ENCODE results near the gene GRIK3. TPM values are rescaled to one million over a fixed set of nuclear protein-coding genes. Genes with fewer than 3 reads are reported as not detected.

The GRIK3 gene
- total and polyA plus RNA-seq, 2 of the 8 experiments (the other 6 are each of a cell fraction or from before 2014, with no cell fraction given) = 2.1 to 3.4 TPM

DNA sequence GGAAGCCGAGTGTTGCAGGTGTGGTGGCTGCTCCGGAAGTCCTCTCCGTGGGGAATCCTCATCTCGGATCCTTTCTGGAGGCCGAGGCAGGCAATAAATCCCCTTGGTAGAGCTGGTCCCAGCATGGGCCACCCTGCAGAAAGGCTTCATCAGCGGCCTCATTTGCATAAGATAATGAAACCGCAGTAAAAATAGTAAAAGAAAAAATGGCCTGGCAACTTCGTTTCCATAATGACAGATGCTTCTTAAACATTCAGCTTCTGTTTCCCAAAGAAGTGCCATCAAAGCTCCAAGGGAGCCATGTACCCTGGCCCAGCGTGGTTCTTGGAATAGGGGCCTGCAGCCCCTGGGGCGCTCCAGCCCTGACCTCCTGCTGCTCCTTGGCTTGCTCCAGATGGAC is 244.1 kb downstream of the GRIK3 start:
- no peaks in the 10 kb centered on the region for H4K20me1 ChIP-seq (replicated peaks in 1 of 2; ENCODE audit: control insufficient read depth in 1 of 2, insufficient read depth in 2 of 2, low read length in 2 of 2)
- no peak overlapping the region for H2BK12ac ChIP-seq (ENCODE audit: low read depth, low read length)
- H3K79me1 ChIP-seq (ENCODE audit: low read depth, low read length) = no peaks in the 10 kb centered on the region
- peaks cover 4% of the 10 kb centered on the region; the same call in 1 of the 2 replicates for H3K23me2 ChIP-seq (ENCODE audit: low read depth, low read length)
- H4K8ac ChIP-seq (ENCODE audit: extremely low read depth, insufficient read depth, low read length) = no peak overlapping the region
- H3K27ac ChIP-seq (ENCODE audit: low read depth, low read length) = no peak overlapping the region
- DNase-seq (ENCODE audit: low read depth in 1 of 2, low spot score in 2 of 2) = no peak
- H2BK5ac ChIP-seq (ENCODE audit: low read depth, low read length) = no peak overlapping the region
- no peak overlapping the region for H2BK15ac ChIP-seq (ENCODE audit: low read length)
- no peak overlapping the region for H2BK120ac ChIP-seq (replicated peaks; ENCODE audit: low read depth, low read length)
- no peak overlapping the region for H2AK5ac ChIP-seq (ENCODE audit: low read depth, low read length)
- ChIA-PET POLR2A (ENCODE audit: partially characterized antibody) (no interaction called here), CTCF (ENCODE audit: partially characterized antibody) (interaction anchor here (0.9 to 1.8 kb wide), 7 partner anchors 11 to 214 kb away, joined by 3 to 5 read pairs (median 3); no protein-coding TSS in a partner anchor)
- no peak overlapping the region for H3K4ac ChIP-seq (replicated peaks; ENCODE audit: insufficient read length, low read depth, low read length)
- no peak overlapping the region for H3K9ac ChIP-seq (replicated peaks in 1 of 4; ENCODE audit: extremely low read depth in 1 of 4, low read depth in 3 of 4, low read length in 3 of 4)
- no peaks in the 10 kb centered on the region for H3K79me2 ChIP-seq (ENCODE audit: control insufficient read depth in 1 of 2, insufficient read depth in 2 of 2, low read length in 2 of 2)
- H3K4me2 ChIP-seq (ENCODE audit: insufficient read depth in 1 of 2, low read depth in 2 of 2, low read length in 2 of 2) = no peak overlapping the region
- no peak overlapping the region for H3K56ac ChIP-seq (replicated peaks; ENCODE audit: insufficient read length, low read depth, low read length)
- no peaks in the 10 kb centered on the region for H3K9me3 ChIP-seq (ENCODE audit: insufficient read depth in 2 of 2, low read depth in 1 of 2, low read length in 1 of 2)
- H2AFZ ChIP-seq (ENCODE audit: low read length) = no peak overlapping the region
- no peak overlapping the region for H4K5ac ChIP-seq (ENCODE audit: insufficient read length, low read depth, low read length)
- no peaks in the 10 kb centered on the region for H3K36me3 ChIP-seq (ENCODE audit: control insufficient read depth in 2 of 4, insufficient read depth in 4 of 4, low read length in 3 of 4)
- H3K4me3 ChIP-seq (ENCODE audit: extremely low read depth in 1 of 4, insufficient read depth in 2 of 4, low read depth in 3 of 4, low read length in 4 of 4) = no peak overlapping the region
- H2BK20ac ChIP-seq (ENCODE audit: low read length) = no peak overlapping the region
- no peaks in the 10 kb centered on the region for H3K27me3 ChIP-seq (replicated peaks in 1 of 4; ENCODE audit: control insufficient read depth in 3 of 4, extremely low read depth in 1 of 4, insufficient read depth in 3 of 4, low read length in 3 of 4)
- no peak overlapping the region for H3K14ac ChIP-seq (ENCODE audit: insufficient read length)
- no peak overlapping the region for H3K23ac ChIP-seq (ENCODE audit: insufficient read length)
- no peak overlapping the region for H4K91ac ChIP-seq (replicated peaks; ENCODE audit: insufficient read length, low read length)
- WGBS, 2 experiments (ENCODE audit: extremely low coverage in 1 of 2, insufficient coverage in 1 of 2, insufficient read length in 1 of 2, insufficient replicate concordance in 2 of 2, low coverage in 1 of 2, low lambda C conversion rate in 2 of 2, missing lambda C conversion rate in 1 of 2) = 77% methylated on average over 10 of the region's 10 CpGs; no CpG with 5 or more reads in 1 of the 2 experiments
- H3K18ac ChIP-seq (ENCODE audit: extremely low read depth, low read length) = no peak overlapping the region
- peaks cover 0 to 5% (median 0%) of the 10 kb centered on the region in 4 experiments; a peak in 1 of 7 replicates for H3K4me1 ChIP-seq (replicated peaks in 1 of 4; ENCODE audit: control insufficient read depth in 3 of 4, insufficient read depth in 4 of 4, low read length in 3 of 4)
- no peak for FAIRE-seq
- TF ChIP-seq EP300 (IDR thresholded peaks at IDR 0.05; ENCODE audit: borderline replicate concordance in 1 of 2, low read depth in 2 of 2, low read length in 2 of 2) (no peak), BACH1 (IDR thresholded peaks at IDR 0.05; ENCODE audit: low read length) (no peak), RFX5 (IDR thresholded peaks at IDR 0.05; ENCODE audit: borderline replicate concordance, low read depth, low read length) (no peak), TBP (IDR thresholded peaks at IDR 0.05; ENCODE audit: low read depth, low read length) (no peak), TCF12 (IDR thresholded peaks at IDR 0.05; ENCODE audit: low read depth, low read length) (no peak), CBX5 (IDR thresholded peaks at IDR 0.05; ENCODE audit: low read depth, low read length) (no peak), KDM1A (IDR thresholded peaks at IDR 0.05; ENCODE audit: borderline replicate concordance, low read length) (no peak), CEBPB (IDR thresholded peaks at IDR 0.05; ENCODE audit: low read depth, low read length) (no peak), ZNF274 (IDR thresholded peaks at IDR 0.05; ENCODE audit: borderline replicate concordance, extremely low read depth, low read length) (no peak), POU5F1 (IDR thresholded peaks at IDR 0.05; ENCODE audit: low read depth, low read length) (no peak), ATF3 (IDR thresholded peaks at IDR 0.05; ENCODE audit: insufficient read depth, low read depth, low read length) (no peak)
- TF ChIP-seq, protein P1, sequence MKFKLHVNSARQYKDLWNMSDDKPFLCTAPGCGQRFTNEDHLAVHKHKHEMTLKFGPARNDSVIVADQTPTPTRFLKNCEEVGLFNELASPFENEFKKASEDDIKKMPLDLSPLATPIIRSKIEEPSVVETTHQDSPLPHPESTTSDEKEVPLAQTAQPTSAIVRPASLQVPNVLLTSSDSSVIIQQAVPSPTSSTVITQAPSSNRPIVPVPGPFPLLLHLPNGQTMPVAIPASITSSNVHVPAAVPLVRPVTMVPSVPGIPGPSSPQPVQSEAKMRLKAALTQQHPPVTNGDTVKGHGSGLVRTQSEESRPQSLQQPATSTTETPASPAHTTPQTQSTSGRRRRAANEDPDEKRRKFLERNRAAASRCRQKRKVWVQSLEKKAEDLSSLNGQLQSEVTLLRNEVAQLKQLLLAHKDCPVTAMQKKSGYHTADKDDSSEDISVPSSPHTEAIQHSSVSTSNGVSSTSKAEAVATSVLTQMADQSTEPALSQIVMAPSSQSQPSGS (IDR thresholded peaks at IDR 0.05; ENCODE audit: low read length) = no peak
